ENCODE measurements around the gene BCO1.

DNA sequence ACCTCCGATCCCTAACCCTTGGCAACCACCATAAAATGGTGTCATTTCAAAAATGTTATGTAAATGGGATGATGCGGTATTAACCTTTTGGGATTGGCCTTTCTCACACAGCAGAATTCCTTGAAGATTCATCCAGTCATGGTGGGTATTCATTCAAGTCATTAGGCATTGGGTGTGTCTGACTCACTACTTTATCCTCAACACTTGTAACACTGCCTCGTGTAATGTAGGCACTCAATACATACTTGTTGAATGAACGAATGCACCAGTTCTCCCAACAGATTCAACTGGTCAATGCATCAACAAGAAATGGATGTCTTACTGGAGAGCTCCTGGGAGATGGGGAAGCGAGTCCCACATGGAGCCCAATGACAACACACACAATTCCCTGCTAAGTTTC, 54.4 kb downstream of the BCO1 start:
- TF ChIP-seq GATA3 (IDR thresholded peaks at IDR 0.05; ENCODE audit: low read depth, low read length): no peak
- TF ChIP-seq GATA2 (IDR thresholded peaks at IDR 0.05; ENCODE audit: low read depth, low read length): no peak

Measured in SH-SY5Y (cell line).